Measurements from ENCODE around the gene MRFAP1. TPM values are rescaled to one million over a fixed set of nuclear protein-coding genes. Genes with fewer than 3 reads are reported as not detected.

The MRFAP1 gene
- total and polyA plus RNA-seq, 2 donors (not counting 1 experiment from before 2014, with no cell fraction given) = 54.8 to 113 TPM

DNA sequence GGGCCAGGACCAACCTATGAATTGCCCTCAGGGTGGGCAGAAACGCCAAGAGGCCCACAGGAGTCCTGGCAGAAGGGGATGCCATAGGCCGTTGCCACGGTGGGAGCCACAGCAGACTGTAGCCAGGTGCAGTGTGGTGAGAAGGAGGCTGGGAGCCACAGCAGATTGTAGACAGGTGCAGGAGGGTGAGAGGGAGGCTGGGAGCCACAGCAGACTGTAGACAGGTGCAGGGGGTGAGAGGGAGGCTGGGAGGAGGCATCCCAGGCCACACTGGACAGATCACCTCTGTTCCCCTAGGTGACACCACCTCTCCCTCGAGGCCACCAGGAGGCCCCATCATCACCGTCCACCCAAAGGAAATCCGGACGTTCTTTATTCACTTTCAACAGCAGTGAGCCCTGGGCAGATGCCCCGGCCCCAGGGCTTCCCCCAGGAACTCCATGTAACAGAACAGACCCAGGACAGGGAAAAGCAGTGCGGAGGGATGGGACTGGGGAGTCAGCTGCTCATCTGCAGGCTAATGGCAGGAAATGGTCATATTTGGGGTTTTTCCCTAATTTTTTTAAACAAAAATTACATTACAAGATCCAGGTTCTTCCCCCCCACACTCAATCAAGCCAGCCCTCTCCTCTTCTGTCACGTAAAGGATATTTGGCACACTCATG lies 19.5 kb upstream of the MRFAP1 start:
- H3K36me3 ChIP-seq (replicated peaks in 1 of 2; ENCODE audit: control extremely low read depth in 1 of 2, control insufficient read depth in 1 of 2, extremely low read depth in 1 of 2, insufficient read depth in 2 of 2, low read length in 1 of 2) = peaks cover 0 to 36% of the 10 kb centered on the region in 2 experiments
- no peak overlapping the region for H2AFZ ChIP-seq (ENCODE audit: insufficient read depth, low read depth, low read length, poor library complexity, severe bottlenecking)
- H3K4me3 ChIP-seq (ENCODE audit: control extremely low read depth in 1 of 5, extremely low read depth in 1 of 5, insufficient read depth in 1 of 5, low read depth in 2 of 5, low read length in 4 of 5) = no peak overlapping the region
- H3K27ac Mint-ChIP-seq = no peak overlapping the region
- peaks cover 0 to 5% (median 0%) of the 10 kb centered on the region in 3 donors for H3K9me3 ChIP-seq (ENCODE audit: control extremely low read depth in 1 of 3, control insufficient read depth in 2 of 3, insufficient read depth in 1 of 3, low read length in 2 of 3)
- H3K4me2 ChIP-seq (replicated peaks; ENCODE audit: low read depth, low read length, poor library complexity, severe bottlenecking) = no peak overlapping the region
- DNase-seq (no peak), ATAC-seq (ENCODE audit: low read depth) (no peak)
- no peak overlapping the region for H3K27ac ChIP-seq (ENCODE audit: low read length in 2 of 2)
- no peaks in the 10 kb centered on the region for H3K27me3 Mint-ChIP-seq
- H3K9ac ChIP-seq (ENCODE audit: low read length) = no peak overlapping the region
- H4K20me1 ChIP-seq (ENCODE audit: control insufficient read depth, insufficient read depth, low read length, poor library complexity, severe bottlenecking) = no peaks in the 10 kb centered on the region
- intact Hi-C loops (cut with micrococcal nuclease) = no loop called here
- ChIA-PET CTCF (no interaction called here), POLR2A (no interaction called here)
- H3K79me2 ChIP-seq (ENCODE audit: control insufficient read depth, insufficient read depth, low read length) = no peaks in the 10 kb centered on the region
- TF ChIP-seq EZH2 (IDR thresholded peaks at IDR 0.05; ENCODE audit: borderline replicate concordance, insufficient read depth, low read depth, low read length, poor library complexity, severe bottlenecking) (no peak), CTCF (IDR thresholded peaks at IDR 0.05) (no peak)
- no peak overlapping the region for H3K4me3 Mint-ChIP-seq
- 93% methylated on average over 9 of the region's 10 CpGs for WGBS (ENCODE audit: insufficient coverage)
- H3K27me3 ChIP-seq (replicated peaks in 1 of 4; ENCODE audit: control extremely low read depth in 1 of 4, control insufficient read depth in 3 of 4, insufficient read depth in 4 of 4, low read length in 3 of 4) = no peaks in the 10 kb centered on the region
- H3K9me3 Mint-ChIP-seq (ENCODE audit: insufficient read depth) = no peaks in the 10 kb centered on the region
- no peaks in the 10 kb centered on the region for H3K4me1 ChIP-seq (ENCODE audit: control insufficient read depth in 2 of 2, insufficient read depth in 2 of 2, low read length in 2 of 2)
- H3K4me1 Mint-ChIP-seq = no peaks in the 10 kb centered on the region

DNA sequence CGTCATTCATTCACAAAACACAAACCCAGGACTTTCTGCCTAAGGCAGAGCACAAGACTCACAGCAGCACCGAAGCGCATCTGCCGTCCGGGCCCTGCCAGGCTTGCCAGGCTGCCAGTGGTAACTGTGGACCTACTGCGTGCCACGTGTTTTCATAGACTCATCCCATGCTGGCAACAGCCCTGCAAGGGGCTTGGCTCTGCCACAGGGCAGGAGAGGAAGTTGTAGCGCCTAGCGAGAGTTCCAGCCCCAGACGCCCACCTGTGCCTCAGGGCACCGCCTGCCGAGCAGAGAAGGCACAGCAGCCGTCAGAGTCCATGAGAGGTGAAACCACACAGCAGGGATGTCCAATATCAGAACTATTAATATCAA lies 18.9 kb upstream of the MRFAP1 start:
- no peaks in the 10 kb centered on the region for H4K20me1 ChIP-seq (ENCODE audit: control insufficient read depth, insufficient read depth, low read length, poor library complexity, severe bottlenecking)
- no peak overlapping the region for H3K9ac ChIP-seq (ENCODE audit: low read length)
- ChIA-PET POLR2A (interaction anchor here (0.7 kb wide), 1 partner anchor 30 kb away, joined by 3 read pairs; no protein-coding TSS in a partner anchor), CTCF (interaction anchor here (0.7 kb wide), 1 partner anchor 47 kb away, joined by 3 read pairs; the partner anchor contains the start of gene MAN2B2)
- no peaks in the 10 kb centered on the region for H3K27me3 Mint-ChIP-seq
- WGBS (ENCODE audit: insufficient coverage) = 94% methylated on average over 12 of the region's 13 CpGs
- H3K4me1 Mint-ChIP-seq = no peaks in the 10 kb centered on the region
- H3K36me3 ChIP-seq (replicated peaks in 1 of 2; ENCODE audit: control extremely low read depth in 1 of 2, control insufficient read depth in 1 of 2, extremely low read depth in 1 of 2, insufficient read depth in 2 of 2, low read length in 1 of 2) = peaks cover 0 to 30% of the 10 kb centered on the region in 2 experiments
- no peak for TF ChIP-seq EZH2 (IDR thresholded peaks at IDR 0.05; ENCODE audit: borderline replicate concordance, insufficient read depth, low read depth, low read length, poor library complexity, severe bottlenecking)
- TF ChIP-seq CTCF (IDR thresholded peaks at IDR 0.05) = no peak
- H3K27me3 ChIP-seq (replicated peaks in 1 of 4; ENCODE audit: control extremely low read depth in 1 of 4, control insufficient read depth in 3 of 4, insufficient read depth in 4 of 4, low read length in 3 of 4) = no peaks in the 10 kb centered on the region
- H3K79me2 ChIP-seq (ENCODE audit: control insufficient read depth, insufficient read depth, low read length) = no peaks in the 10 kb centered on the region
- no peak for DNase-seq
- H3K9me3 Mint-ChIP-seq (ENCODE audit: insufficient read depth) = no peaks in the 10 kb centered on the region
- H3K27ac Mint-ChIP-seq = no peak overlapping the region
- H3K4me1 ChIP-seq (ENCODE audit: control insufficient read depth in 2 of 2, insufficient read depth in 2 of 2, low read length in 2 of 2) = no peaks in the 10 kb centered on the region
- intact Hi-C loops (cut with micrococcal nuclease) = no loop called here
- no peak overlapping the region for H2AFZ ChIP-seq (ENCODE audit: insufficient read depth, low read depth, low read length, poor library complexity, severe bottlenecking)
- no peak overlapping the region for H3K27ac ChIP-seq (ENCODE audit: low read length in 2 of 2)
- H3K4me3 Mint-ChIP-seq = no peak overlapping the region
- H3K4me3 ChIP-seq (ENCODE audit: control extremely low read depth in 1 of 5, extremely low read depth in 1 of 5, insufficient read depth in 1 of 5, low read depth in 2 of 5, low read length in 4 of 5) = no peak overlapping the region
- H3K9me3 ChIP-seq (ENCODE audit: control extremely low read depth in 1 of 3, control insufficient read depth in 2 of 3, insufficient read depth in 1 of 3, low read length in 2 of 3) = peaks cover 0 to 5% (median 0%) of the 10 kb centered on the region in 3 donors
- no peak for ATAC-seq (ENCODE audit: low read depth)
- no peak overlapping the region for H3K4me2 ChIP-seq (replicated peaks; ENCODE audit: low read depth, low read length, poor library complexity, severe bottlenecking)

Data from B cell (primary cell).